ENCODE measurements around the gene ST3GAL4.
"Not testable (repeated sequence)": the region's sequence is repeated elsewhere in the genome, so short reads cannot be mapped to it uniquely, and the experiment has no call there.

Gene ST3GAL4

GRCh38 chr11:126371595-126371994 lies 16.1 kb downstream of the ST3GAL4 start:
- no peak overlapping the region for H3K4me3 ChIP-seq (ENCODE audit: low read length)
- no peak for DNase-seq (ENCODE audit: low read depth)
- no peak for TF ChIP-seq CTCF (IDR thresholded peaks at IDR 0.05; ENCODE audit: insufficient read depth, low read depth, low read length, missing control alignments)

GRCh38 chr11:126373389-126374066 lies 18.0 kb downstream of the ST3GAL4 start:
- H3K4me3 ChIP-seq (ENCODE audit: low read length), result not testable (repeated sequence)
- peak; percentile 53 for DNase-seq (ENCODE audit: low read depth)

GRCh38 chr11:126374562-126375300 lies 19.2 kb downstream of the ST3GAL4 start:
- H3K4me3 ChIP-seq (ENCODE audit: low read length); DNase-seq (ENCODE audit: low read depth): not testable (repeated sequence)

GRCh38 chr11:126375726-126376125 lies 20.2 kb downstream of the ST3GAL4 start:
- peak; percentile 79 for DNase-seq (ENCODE audit: low read depth)
- TF ChIP-seq CTCF (IDR thresholded peaks at IDR 0.05; ENCODE audit: insufficient read depth, low read depth, low read length, missing control alignments), result no peak
- no peak overlapping the region for H3K4me3 ChIP-seq (ENCODE audit: low read length)

- H3K4me3 ChIP-seq (ENCODE audit: low read length), result no peak overlapping the region
- TF ChIP-seq CTCF (IDR thresholded peaks at IDR 0.05; ENCODE audit: insufficient read depth, low read depth, low read length, missing control alignments), result no peak
These were observed 23.3 kb downstream of the ST3GAL4 start for GRCh38 chr11:126378763-126379162.

GRCh38 chr11:126380909-126381308 lies 25.4 kb downstream of the ST3GAL4 start:
- no peak for DNase-seq (ENCODE audit: low read depth)
- no peak overlapping the region for H3K4me3 ChIP-seq (ENCODE audit: low read length)
- TF ChIP-seq CTCF (IDR thresholded peaks at IDR 0.05; ENCODE audit: insufficient read depth, low read depth, low read length, missing control alignments), result no peak

More at GRCh38 chr11:126378763-126379162, 23.3 kb downstream of the ST3GAL4 start:
- DNase-seq (ENCODE audit: low read depth), result no peak

GRCh38 chr11:126381960-126382359 lies 26.5 kb downstream of the ST3GAL4 start:
- DNase-seq (ENCODE audit: low read depth); H3K4me3 ChIP-seq (ENCODE audit: low read length): not testable (repeated sequence)

GRCh38 chr11:126382641-126383040 lies 27.2 kb downstream of the ST3GAL4 start:
- DNase-seq (ENCODE audit: low read depth); H3K4me3 ChIP-seq (ENCODE audit: low read length): not testable (repeated sequence)
